Pancreas (tissue), 10 donors: ENCODE results near the gene INAVA. TPM values are rescaled to one million over a fixed set of nuclear protein-coding genes. Genes with fewer than 3 reads are reported as not detected.

Source experiments
- ATAC-seq, 4 donors: fragments of 200-7000 bp; cut with Tn5 transposase; one replicate each; pipeline versions ENCODE4 v1.8.0 to v1.9.1; 2020; ENCODE audit warnings: mild to moderate bottlenecking in 4 of 4, moderate library complexity in 4 of 4
- DNase-seq, 6 donors: peaks; one replicate each; pipeline ENCODE4 v3.0.0-alpha.2; 2020
- FAIRE-seq: peaks from 2 replicates; lab custom pipeline; 2012; peaks lifted over from hg19 to GRCh38; lab: Jason Lieb, UNC
- H3K27ac ChIP-seq, 4 donors: fragments of 200-600 bp; sonication (generic); 1 replicate in 3 of 4; 2 replicates in 1 of 4; pipeline versions ENCODE4 v1.5.0 to v1.8.0; 2020
- H3K27me3 ChIP-seq, 4 donors: fragments of 200-600 bp; one replicate each; pipeline ENCODE4 v1.8.0; 2021
- H3K36me3 ChIP-seq, 3 donors: fragments of 200-600 bp; sonication (generic) in 1 of 3; one replicate each; pipeline versions ENCODE4 v1.5.0 to v1.8.0; 2020 to 2021
- H3K4me1 ChIP-seq, 3 donors: fragments of 200-600 bp; one replicate each; pipeline ENCODE4 v1.8.0; 2021
- H3K4me3 ChIP-seq, 4 donors: fragments of 200-600 bp; sonication (generic) in 2 of 4; one replicate each; pipeline versions ENCODE4 v1.5.0 to v1.8.0; 2020 to 2021
- H3K9me3 ChIP-seq, 4 donors: fragments of 200-600 bp; one replicate each; pipeline ENCODE4 v1.8.0; 2021
- WGBS, 2 donors: extraction: QIAGEN DNeasy Blood & Tissue Kit; methylation state at CpG; one replicate each; pipeline ENCODE4 v1.1.7; 2013; 5-methylcytosine and 5-hydroxymethylcytosine counted together
- intact Hi-C, 3 donors: fragments of 100-400 bp; cut with DNase I; formaldehyde crosslinking; loops; one replicate each; pipeline versions ENCODE4 v1.11.1 to v1.14.2; 2022
- polyA plus RNA-seq, 2 donors: library from polyadenylated mRNA; stranded (reverse); fragments of 200-250 nt; gene quantifications; one replicate each; pipeline ENCODE4 v1.2.3, GENCODE V29; 2013
- total RNA-seq, 6 donors: library from RNA; stranded (reverse); fragmentation: NEBNext Ultra II Directional in 4 of 6; extraction: Animal tissue kit (Norgen Biotek cat#: 25700) in 4 of 6; gene quantifications; one replicate each; pipeline versions ENCODE4 v1.2.1 to v1.2.4, GENCODE V29; 2021 to 2023
- TF ChIP-seq, protein P1 (sequence below), 4 donors: fragments of 200-600 bp; sonication (generic) in 3 of 4; IDR thresholded peaks; one replicate each; pipeline versions ENCODE4 v1.5.0 to v1.8.0; 2021; ENCODE audit warnings: antibody characterized with exemption in 4 of 4
- donor health status: healthy with polysubstance abuse.
- donor health status: DM: no; HTN: no; CAD: no; lungs with moderate emphysema.
- donor health status: DM: no; HTN: no; CAD: no.
- donor health status: control.
- donor health status: control.
- donor health status: Bipolar disorder and iron deficiency.
- donor health status: DM: yes; HTN: yes; CAD: no.
- donor health status: DM: no; HTN: no; CAD: no.
- donor health status: DM: no; HTN: no; CAD: no.
- donor health status: DM: yes; HTN: yes; CAD: no.

Gene INAVA
- total and polyA plus RNA-seq, 8 donors = 5.0 to 26.6 (median 13.8) TPM

DNA sequence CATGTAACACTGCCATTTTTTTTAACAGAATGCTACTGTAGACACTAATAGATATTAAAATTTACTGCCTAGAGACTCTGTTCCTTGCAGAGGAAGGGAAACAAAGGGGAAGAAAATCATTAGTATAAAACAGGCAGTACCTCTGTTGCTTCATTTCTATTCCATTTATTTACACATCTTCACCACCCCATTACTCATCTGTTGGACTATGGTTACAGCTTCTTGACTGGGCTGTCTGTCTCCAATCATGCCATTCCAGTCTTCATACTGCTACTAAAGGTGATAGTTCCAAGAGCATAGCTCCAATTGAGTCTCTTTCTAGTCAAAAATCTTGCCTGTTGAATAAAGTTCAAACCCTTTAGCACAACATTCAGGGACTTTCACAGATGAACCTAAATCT is 44.1 kb upstream of the INAVA start:
- H3K4me1 ChIP-seq = no peaks in the 10 kb centered on the region
- intact Hi-C loops = no loop called here
- peaks cover 0 to 26% (median 3%) of the 10 kb centered on the region in 3 donors for H3K36me3 ChIP-seq
- FAIRE-seq = no peak
- no peak overlapping the region for H3K4me3 ChIP-seq
- ATAC-seq = no peak
- no peaks in the 10 kb centered on the region for H3K9me3 ChIP-seq
- no peak for DNase-seq
- H3K27me3 ChIP-seq = no peaks in the 10 kb centered on the region
- TF ChIP-seq, protein P1, sequence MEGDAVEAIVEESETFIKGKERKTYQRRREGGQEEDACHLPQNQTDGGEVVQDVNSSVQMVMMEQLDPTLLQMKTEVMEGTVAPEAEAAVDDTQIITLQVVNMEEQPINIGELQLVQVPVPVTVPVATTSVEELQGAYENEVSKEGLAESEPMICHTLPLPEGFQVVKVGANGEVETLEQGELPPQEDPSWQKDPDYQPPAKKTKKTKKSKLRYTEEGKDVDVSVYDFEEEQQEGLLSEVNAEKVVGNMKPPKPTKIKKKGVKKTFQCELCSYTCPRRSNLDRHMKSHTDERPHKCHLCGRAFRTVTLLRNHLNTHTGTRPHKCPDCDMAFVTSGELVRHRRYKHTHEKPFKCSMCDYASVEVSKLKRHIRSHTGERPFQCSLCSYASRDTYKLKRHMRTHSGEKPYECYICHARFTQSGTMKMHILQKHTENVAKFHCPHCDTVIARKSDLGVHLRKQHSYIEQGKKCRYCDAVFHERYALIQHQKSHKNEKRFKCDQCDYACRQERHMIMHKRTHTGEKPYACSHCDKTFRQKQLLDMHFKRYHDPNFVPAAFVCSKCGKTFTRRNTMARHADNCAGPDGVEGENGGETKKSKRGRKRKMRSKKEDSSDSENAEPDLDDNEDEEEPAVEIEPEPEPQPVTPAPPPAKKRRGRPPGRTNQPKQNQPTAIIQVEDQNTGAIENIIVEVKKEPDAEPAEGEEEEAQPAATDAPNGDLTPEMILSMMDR (IDR thresholded peaks at IDR 0.05) = no peak
- no peak overlapping the region for H3K27ac ChIP-seq

DNA sequence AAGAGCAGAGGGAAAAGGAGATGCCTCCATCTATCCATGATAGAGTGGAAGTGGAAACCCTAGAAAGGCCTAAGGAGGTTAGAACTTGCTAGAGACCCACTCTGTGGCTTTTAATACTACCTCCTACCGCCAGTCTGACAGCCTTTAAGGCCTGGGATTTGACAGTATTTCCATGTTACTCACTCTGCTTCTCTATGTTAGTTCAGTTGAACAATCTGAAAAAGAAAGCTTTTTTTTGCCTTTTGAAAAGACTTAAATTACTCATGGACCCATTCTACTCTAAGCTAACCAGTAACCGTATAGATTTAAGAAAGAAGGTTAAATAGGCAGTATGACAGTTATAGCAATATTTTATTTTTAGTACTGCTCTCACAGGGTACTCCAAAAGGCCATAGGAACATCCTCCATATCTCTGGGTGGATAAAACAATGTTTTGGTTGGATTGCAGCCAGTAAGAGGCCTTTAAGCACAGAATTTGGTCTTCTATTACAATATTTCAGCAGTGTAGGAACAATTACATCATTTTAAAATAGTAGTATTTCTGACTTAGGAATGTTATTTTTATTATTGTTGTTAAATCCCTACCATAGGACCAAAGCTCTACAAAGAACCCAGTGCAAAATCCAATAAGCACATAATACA is 37.9 kb upstream of the INAVA start:
- Histone ChIP-seq H3K27ac (no peak overlapping the region), H3K27me3 (no peaks in the 10 kb centered on the region), H3K4me3 (no peak overlapping the region), H3K36me3 (peaks cover 0 to 18% (median 0%) of the 10 kb centered on the region in 3 donors), H3K9me3 (no peaks in the 10 kb centered on the region), H3K4me1 (no peaks in the 10 kb centered on the region)
- FAIRE-seq (no peak), ATAC-seq (no peak), DNase-seq (no peak)
- TF ChIP-seq, protein P1 (IDR thresholded peaks at IDR 0.05) = no peak
- WGBS, 2 donors = 88 to 96% methylated on average over 2 of the region's 2 CpGs
- intact Hi-C loops = no loop called here

DNA sequence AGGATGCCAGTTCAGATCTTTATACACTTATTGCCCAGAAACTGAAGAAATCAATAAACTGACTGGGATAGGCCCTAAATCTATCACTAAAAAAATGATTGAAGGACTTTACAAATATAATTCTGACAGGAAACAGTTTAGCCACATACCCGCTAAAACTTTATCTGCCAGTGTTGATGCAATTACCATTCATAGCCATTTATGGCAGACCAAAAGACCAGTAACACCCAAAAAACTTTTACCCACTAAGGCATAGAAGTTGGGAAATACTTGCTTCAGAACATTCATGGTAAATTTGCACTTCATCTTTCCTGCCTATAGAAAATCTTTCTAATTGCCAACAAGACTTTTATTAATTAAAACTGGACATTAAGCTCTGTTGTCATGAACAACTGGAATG is 36.9 kb upstream of the INAVA start:
- intact Hi-C loops = no loop called here
- WGBS, 2 donors = 87 to 96% methylated on average over 1 of the region's 1 CpG
- H3K27ac ChIP-seq = no peak overlapping the region
- no peaks in the 10 kb centered on the region for H3K9me3 ChIP-seq
- ATAC-seq = no peak
- no peak overlapping the region for H3K4me3 ChIP-seq
- no peaks in the 10 kb centered on the region for H3K4me1 ChIP-seq
- no peak for FAIRE-seq
- TF ChIP-seq, protein P1 (IDR thresholded peaks at IDR 0.05) = no peak
- no peaks in the 10 kb centered on the region for H3K27me3 ChIP-seq
- H3K36me3 ChIP-seq = peaks cover 0 to 18% (median 0%) of the 10 kb centered on the region in 3 donors
- no peak for DNase-seq

DNA sequence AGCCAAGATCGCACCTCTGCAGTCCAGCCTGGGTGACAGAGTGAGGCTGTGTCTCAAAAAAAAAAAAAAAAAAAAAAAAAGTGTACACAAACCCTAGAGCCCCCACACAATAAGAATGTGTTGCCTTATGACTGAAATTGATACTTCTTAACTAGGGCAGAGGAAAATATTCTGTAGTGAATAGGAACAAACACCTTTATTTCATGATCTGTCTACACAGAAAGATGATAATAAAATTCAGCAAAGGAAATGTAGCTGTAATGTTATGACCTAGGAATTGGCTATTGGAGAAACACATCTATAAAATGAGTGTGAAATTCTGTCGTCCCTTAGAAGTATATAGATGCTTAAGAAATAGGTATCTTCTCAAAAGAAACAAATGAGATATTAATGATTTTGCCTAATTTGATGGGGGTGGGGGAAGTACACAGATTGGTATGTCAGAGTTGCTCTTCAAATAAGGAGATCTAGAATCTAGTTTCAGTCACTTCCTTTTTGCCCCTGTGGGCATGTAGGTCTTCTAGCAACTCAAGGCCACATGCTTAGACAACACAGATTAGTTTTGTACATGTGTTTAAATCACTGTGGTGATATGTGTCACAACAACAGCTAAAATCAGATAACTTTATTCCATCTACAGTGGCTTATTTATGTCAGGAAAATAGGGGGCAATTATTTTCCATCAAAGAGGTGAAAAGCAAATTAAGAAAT is 32.6 kb upstream of the INAVA start:
- Histone ChIP-seq H3K9me3 (no peaks in the 10 kb centered on the region), H3K4me3 (no peak overlapping the region), H3K4me1 (no peaks in the 10 kb centered on the region), H3K36me3 (peaks cover 0 to 3% (median 0%) of the 10 kb centered on the region in 3 donors), H3K27me3 (no peaks in the 10 kb centered on the region), H3K27ac (no peak overlapping the region)
- no peak for DNase-seq
- WGBS, 2 donors = 86 to 91% methylated on average over 2 of the region's 2 CpGs
- no peak for FAIRE-seq
- no peak for ATAC-seq
- intact Hi-C loops = no loop called here
- TF ChIP-seq, protein P1 (IDR thresholded peaks at IDR 0.05) = no peak
